HG03432 (cell line): ENCODE data around the gene ACSL3.

Experiments
- ATAC-seq: cut with Tn5 transposase; IDR thresholded peaks from one replicate; pipeline ENCODE4 v1.9.1; 2021; ENCODE audit warnings: mild to moderate bottlenecking, moderate library complexity; ENCODE audit not compliant: unreplicated experiment

ACSL3 gene

DNA sequence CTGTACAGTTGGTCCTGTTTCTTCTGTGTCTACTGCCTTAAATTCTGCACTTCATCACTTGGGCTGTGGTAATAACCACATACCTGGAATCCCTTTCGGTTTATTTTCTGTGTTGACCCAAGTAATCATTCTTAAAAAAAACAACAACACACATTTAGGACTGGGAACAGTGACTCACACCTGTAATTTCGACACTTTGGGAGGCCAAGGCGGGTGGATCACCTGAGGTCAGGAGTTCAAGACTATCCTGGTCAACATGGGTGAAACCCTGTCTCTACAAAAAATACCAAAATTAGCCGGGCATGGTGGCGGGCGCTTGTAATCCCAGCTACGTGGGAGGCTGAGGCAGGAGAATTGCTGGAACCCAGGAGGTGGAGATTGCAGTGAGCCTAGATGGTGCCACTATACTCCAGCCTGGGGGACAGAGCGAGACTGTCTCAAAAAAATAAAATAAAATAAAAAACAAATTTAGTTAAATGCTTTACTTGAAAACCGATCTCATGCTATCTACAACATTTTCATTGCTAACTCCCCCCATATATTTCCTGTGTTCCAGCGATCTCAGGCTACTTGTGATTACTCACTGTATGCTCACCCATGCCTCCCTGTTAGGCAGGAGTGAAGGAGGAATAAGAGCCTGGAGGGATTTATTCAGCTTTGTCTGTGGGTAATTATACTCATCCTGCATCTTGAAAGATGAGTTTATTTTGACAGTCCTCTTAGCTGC lies 18.2 kb downstream of the ACSL3 start:
- no peak for ATAC-seq

DNA sequence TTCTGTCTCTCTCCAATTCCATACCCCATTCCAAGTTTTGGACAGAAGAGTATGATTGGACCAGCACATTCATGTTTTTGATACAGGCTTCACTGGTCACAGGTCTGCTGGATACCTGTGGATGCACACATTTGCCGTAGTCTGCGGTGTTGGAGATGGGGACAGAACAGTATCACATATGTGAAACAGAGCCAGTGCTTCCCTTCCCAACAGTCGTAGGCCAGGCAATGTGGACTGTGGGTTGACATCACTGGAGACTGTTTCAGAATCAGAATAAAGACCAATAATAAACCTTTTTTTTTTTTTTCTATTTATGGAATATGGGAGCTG lies 18.7 kb downstream of the ACSL3 start:
- ATAC-seq: no peak

DNA sequence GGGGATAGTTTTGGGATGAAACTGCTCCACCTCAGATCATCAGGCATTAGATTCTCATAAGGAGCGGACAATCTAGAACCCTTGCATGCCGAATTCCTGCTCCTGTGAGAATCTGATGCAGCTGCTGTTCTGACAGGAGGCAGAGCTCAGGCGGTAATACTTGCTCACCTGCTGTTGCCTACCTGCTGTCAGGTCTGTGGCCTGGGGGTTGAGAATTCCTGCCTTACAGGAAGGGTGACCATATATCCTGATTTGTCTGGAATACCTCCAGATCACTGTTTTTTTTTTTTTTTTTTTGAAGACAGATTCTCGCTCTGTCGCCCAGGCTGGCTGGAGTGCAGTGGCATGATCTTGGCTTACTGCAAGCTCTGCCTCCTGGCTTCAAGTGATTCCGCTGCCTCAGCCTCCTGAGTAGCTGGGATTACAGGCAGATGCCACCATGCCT lies 21.7 kb downstream of the ACSL3 start:
- ATAC-seq: no peak

DNA sequence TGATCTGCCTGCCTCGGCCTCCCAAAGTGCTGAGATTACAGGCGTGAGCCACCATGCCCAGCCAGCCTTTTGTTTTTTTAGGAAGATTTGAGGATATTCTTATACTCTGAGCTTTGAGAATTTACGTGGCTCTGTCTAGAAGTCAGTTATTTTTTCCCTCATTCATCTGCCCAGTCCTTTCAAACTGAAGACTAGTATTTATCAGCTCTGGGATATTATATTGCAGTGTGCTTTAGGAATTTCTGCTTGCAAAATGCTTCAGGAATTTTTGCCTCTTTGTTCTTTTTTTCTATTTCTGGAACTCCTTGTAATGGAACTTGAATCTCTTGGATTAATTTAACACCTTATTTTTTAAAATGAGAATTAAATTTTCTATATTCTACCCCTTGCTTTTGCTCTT lies 22.6 kb downstream of the ACSL3 start:
- no peak for ATAC-seq

DNA sequence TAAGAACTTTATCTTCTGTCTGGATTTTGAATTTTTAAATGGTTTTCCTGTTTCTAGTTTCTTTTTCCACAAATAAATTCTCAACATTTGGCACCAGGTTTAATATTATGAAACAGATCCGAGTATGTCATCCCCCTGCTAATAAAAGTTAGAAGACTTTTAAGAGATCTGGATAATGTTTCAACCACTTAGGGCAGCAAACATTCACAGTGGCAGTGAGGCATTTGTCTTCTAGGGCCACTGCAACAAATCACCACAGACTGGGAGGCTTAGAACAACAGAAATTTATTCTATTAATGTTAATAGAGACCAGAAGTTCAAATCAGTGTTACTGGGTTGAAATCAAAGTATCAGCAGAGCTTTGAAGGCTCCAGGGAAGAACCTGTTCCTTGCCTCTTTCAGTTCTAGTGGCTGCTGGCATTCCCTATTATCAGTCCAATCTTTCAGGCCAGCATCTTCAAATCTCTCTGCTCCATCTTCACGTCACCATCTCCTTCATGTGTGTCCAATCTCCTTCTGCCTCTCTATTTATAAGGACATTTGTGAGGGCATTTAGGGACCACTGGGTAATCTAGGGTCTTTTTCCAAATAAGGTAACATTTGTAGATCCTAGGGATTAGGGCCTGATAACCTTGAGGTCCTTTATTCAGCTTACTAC lies 23.4 kb downstream of the ACSL3 start:
- no peak for ATAC-seq

DNA sequence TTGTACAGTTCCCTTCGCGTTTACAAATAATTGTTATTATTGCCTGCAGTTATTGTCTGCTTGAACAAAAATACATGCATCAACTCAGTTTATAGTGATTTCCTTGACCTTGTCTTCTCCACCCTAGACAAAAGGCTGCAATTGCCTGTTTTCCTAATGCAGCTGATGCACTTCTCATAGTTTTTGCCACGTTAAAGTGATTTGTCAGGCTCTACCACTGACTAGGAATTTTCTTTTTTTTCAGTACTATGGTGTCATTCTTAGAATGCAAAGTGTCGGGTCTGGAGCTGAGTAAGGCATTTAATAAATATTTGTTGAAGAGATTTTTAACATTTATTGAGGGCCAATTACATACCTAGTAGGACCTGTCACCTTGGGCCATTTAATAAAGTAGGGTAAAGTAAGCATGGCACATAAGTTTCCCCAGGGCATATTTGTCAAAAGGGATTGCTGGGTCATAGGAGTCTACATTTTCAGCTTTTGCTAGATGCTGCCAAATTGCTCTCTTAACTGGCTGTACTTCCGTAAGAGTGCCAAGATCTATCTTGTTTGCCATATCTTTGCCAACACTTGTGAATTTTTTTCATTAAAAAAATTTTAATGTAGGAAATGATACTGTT lies 24.1 kb downstream of the ACSL3 start:
- ATAC-seq: no peak

DNA sequence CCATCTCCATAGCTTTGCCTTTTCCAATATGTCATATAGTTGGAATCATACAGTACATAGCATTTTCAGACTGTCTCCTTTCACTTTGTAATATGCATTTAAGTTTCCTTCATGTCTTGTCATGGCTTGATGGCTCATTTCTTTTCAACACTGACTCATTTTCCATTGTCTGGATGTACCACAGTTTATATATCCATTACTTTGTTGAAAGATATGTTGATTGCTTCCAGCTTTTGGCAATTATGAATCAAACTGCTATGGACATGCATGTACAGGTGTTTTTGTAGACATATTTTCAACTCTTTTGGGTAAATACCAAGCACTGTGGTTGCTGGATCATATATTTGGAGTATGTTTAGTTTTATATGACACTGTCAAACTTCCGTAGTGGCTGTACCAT lies 26.3 kb downstream of the ACSL3 start:
- ATAC-seq: no peak

DNA sequence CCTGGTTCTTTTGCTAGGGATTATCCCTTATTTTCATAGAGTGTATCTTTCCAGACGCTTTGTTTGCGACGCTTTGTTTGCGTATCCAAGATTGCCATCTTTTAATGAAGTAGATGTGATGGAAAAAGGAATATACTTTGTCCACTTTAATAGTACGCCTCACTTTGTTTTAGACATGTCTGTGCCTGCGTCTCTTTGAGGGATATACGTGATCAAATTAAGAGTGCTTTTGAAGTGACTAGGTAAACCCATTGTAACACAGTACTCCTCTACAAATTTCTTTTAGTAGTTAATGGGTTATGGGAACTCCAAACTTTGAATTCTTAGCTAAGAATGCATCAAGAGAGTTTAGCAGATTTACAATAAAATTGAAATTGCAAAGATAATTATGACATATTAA lies 27.9 kb downstream of the ACSL3 start:
- ATAC-seq: no peak

DNA sequence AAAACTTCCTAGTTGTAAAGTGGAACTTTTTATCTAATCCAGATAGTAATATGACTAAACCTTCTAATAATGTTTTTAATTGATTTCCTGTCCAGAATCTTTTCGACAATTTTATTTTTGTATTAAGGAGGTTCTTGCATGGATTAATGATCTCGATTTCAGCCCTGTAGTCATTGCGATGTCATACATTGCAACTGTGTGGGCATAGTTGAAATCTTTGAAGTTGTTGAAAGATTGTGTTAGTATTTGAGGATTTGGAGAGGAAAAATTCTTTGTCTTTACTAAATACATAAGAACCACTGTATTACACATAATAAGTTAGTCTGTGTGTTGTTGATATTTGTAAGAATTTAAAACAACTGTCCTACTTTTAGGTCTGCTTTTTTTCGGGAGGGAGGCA lies 31.1 kb downstream of the ACSL3 start:
- ATAC-seq: no peak

DNA sequence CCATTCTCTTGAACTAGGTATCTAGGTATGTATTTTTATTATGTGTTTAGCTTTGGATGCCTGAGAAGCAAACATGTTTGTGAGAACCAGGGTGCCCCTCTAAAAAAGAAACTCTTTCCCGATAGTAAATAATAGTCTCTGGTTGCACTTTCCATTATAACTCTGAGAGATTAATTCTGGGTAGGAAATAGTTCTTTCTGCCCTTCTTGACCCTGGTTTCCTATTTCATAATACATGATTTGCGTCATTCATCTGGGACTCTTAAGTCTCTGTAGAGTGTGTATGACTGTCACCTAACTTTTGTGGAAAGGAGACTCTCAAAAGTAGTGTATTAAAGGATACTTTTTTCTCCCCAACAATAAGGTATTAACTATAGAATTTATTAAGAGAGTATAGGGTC lies 31.5 kb downstream of the ACSL3 start:
- no peak for ATAC-seq

DNA sequence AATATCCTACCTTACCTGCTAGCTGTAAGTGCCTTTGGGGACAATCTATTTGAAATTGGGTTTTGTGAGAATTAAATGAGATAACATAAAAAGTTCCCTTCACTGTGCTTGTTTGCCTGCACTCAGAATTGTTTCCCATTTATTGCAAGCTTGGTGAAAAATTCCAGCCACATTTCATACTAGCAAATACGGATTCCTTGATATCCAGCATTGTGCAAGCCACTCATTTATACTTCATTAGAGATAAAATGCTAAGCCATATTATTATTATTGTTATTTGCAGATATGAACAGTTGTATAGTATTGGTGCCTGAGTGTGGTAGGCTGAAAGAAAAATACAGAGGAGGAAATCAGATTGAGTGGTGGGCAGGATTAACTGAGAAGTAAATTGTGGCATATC lies 31.9 kb downstream of the ACSL3 start:
- ATAC-seq: no peak

DNA sequence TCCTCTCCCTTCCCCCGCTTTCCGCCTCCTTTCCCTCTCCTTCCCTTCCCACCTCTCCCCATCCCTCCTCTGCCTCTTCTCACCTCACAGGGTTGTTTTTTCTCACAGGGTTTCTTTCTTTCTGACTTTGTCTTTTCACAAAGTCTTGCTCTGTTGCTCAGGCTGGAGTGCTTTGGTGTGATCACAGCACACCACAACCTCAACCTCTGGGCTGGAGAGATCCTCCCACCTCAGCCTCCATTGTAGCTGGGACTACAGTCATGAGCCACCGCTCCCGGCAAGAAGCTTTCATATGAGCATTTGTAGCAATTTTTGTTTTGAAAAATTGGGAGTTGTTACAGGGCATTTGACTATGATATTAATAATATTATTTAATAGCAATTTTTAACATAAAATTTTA lies 32.9 kb downstream of the ACSL3 start:
- ATAC-seq: no peak

DNA sequence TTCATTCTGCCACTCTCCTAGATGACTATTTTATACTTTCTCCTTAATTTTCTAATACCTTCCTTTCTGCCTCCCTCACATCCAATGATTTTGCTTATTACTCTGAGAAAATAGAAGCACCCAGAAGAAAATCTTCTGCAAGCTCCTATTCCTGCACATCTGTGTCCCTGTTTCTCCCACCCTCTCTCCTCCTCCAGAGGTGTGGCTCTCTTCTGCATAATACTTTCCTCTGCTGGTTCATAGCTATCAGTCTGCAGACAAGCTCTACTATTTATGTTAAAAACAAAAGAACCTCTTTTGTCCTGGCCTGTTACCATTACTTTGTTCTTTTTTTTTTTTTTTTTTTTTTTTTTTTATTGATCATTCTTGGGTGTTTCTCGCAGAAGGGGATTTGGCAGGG lies 34.3 kb downstream of the ACSL3 start:
- no peak for ATAC-seq

DNA sequence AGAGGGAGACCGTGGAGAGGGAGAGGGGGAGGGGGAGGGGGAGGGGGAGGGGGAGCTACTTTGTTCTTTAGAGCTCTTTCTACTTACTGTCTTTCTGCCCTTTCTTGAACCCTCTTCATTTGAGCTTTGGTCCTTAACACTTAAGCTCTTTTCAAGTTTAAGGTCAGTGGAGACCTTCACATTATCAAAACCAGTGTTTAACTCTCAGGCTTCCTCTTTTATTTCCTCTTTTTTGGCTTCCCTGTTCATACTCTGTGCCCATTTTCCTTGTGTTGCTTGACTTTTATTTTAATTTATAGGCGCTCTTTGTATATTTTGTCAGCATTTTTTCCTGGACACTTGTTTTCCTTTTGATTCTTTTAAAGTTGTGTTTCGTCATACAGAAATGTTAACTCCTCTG lies 37.1 kb downstream of the ACSL3 start:
- ATAC-seq: no peak

DNA sequence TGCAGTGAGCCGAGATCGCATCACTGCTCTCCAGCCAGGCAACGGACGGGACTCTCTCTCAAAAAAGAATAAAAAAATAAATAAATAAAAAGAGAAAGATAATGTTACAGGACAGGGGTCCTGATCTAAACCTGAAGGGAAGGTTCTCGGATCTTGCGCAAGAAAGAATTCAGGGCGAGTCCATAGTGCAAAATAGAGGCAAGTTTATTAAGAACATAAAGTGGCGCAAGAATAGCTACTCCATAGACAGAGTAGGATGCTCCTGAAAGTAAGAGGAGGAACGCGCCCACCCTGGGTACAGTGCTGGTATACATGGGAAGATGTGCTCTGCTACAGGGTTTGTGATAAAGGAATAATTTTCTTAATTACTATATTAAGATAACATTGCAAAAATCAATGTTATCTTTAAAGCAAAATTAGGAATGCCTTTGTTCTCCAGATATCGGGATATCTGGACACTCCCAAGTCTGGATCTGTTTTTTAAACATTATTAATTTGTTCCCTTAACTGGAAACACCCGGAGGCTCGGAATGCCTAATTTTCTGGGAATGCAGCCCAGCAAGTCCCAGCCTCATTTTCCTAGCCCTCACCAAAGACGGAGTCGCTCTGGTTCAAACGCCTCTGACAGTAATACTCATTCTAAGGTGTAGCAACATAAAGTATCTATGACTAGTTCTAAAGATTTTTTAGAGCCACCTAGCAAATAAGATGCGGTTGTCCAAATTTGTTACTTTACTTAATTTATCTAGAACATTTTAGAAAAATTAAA lies 38.8 kb downstream of the ACSL3 start:
- no peak for ATAC-seq

DNA sequence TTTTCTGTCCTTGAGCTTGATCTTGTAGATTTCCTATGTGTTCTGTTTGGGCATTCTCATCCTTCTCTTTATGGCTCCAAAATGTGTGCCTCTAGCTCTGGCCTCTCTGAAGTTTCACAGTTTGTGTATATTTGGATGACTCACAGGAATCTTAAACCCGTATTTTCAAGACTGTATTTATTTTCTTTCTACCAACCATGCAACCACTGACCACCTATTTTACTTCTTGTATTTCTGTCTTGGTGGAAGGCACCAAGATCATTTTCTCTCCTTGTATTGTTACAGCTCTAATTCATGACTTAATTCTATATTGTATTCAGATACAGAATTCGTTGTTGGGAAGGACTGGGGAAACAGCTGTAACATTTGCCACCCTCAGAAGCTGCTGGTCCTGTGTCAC lies 39.5 kb downstream of the ACSL3 start:
- no peak for ATAC-seq

DNA sequence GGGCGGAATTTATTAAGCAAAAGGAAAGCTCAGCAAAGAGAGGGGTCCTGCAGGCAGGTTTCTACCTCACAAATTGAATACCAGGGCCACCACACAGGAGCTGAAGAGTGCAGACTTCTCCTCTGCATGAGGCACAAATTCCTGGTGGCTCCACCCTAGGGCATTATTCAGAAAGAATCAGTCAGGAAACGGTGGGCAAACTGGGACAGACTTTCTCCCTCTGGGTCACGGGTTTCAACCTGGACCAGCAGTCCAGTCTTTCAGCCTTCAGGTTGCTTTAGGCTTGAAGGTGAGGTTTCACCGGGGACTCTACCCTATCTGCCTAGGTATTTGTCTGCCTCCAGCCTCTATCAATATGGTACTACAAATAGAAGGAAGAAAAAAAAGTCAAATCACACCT lies 41.8 kb downstream of the ACSL3 start:
- ATAC-seq: no peak

DNA sequence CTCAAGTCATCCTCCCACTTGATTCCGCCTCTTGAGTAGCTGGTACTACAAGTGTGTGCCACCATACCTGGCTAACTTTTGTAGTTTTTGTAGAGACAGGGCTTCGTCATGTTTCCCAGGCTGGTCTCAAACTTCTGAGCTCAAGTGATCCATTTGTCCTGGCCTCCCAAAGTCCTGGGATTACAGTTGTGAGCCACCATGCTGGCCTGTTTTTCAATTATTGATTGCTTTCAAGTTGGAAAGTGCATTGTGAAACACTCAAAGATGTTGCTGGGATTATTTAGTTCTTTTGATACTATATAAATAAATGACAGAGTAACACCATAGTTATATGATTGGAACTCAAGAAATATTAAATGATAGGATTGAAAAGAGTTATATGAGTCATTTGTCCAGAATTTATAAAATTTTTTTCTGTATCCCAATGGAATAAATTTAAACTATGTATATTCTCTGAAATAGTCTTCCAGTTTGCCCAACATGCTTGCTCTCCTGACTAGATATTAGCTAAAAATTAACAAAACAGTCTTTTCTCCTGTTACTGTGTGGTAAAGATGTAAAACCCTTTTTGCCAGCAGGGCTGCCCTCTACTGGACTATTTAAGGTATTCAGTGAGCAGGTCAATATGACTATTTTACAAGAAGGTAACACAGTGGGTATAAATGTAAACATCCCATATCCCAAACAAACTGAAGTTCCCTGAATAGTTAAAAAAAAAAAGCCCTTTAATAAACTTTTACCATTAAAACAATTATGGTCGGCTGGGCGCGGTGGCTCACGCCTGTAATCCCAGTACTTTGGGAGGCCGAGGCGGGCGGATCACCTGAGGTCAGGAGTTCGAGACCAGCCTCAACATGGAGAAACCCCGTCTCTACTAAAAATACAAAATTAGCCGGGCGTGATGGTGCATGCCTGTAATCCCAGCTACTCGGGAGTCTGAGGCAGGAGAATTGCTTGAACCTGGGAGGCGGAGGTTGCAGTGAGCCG lies 42.7 kb downstream of the ACSL3 start:
- ATAC-seq: peak; percentile 86

DNA sequence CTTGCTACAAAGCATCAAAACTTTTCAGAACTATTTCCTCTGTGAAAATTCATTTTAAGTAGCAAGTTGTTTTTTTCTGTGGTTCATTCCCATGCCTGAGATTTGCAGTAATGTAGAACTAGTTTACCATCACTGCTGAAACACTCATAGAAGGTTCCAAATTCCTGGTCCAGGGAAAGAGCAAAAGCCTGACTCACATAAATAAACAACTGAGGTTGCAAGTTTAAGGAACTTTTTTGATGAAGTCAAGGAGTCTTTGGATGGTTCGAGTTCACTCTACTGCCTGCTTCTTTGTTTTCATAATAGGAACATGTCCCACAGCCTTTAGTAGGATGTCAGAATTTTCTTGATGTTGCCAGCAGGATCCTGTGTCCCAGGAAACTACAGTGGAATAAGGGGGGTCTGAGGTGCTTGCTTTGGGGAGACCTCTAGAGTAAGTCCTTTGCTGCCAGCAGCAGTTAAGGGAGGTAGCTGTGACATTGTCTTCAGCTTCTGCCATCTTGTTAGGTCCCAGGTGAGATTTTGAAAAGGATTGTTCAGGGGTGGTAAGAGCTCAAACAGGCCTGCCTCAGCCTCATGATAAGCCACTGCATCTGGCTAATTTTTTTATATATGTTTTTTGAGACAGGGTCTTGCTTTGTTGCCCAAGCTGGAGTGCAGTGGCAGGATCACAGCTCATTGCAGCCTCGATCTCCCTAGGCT lies 43.9 kb downstream of the ACSL3 start:
- no peak for ATAC-seq

DNA sequence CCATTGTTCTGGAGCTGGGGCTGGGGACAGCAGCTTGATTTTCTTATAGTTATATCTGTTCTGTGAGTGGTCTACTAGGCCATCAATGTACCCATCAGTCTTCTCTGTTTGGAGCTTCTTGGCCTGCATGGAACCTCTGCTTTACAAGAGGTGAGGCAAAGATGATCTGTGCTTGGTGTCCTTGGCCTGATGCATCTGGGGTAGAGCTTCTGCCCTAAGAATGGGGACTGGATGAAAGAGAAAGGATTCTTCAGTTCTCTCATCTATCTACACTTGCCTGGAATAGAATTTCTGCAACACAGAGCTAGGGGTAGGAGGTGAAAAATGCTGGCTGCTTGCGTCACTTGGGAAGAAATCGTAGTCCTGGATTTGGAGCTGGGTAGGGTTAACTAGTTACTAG lies 46.2 kb downstream of the ACSL3 start:
- ATAC-seq: no peak
